GM21390 (cell line): ENCODE results near the gene RAB35.

ENCODE experiments used
- ATAC-seq: cut with Tn5 transposase; IDR thresholded peaks from one replicate; pipeline ENCODE4 v1.9.1; 2021; ENCODE audit not compliant: unreplicated experiment

RAB35 gene

DNA sequence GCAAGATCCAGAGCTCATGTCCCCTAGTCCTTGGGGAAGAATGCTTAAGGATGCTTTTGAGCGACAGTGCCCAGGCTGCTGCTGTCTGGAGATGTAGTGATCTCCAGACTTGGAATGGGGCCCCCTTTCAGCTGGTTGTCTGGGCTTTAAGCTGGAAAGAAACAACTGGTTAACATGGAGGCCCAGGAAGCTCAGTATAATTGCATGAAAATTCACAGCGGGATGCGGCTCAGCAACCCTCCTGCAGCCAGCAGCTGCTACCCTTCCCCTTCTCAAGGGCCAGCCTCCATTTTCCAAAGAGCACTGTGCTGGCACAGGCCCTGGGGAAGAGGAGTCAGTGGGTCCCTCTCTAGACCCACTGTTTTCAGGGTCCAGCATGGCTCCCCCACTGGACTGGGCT is 26.3 kb downstream of the RAB35 start:
- ATAC-seq: no peak

DNA sequence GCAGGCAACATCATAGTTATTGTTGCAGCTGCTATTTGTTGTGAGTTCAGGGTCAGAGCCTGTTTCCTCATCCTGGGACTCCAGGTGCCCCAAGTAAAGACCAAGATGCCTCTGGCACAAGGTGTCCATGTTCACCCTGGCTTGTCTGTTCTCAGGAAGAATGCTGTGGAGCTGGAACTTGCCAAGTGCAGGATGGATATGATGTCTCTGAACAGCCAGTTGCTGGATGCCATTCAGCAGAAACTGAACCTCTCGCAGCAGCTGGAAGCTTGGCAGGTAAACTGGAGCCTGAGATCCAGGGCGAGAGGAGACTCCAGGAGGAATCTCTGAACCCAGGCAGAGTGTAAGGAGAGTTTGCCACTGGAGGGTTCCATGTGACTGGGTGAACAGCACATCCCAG is 26.8 kb downstream of the RAB35 start:
- no peak for ATAC-seq

DNA sequence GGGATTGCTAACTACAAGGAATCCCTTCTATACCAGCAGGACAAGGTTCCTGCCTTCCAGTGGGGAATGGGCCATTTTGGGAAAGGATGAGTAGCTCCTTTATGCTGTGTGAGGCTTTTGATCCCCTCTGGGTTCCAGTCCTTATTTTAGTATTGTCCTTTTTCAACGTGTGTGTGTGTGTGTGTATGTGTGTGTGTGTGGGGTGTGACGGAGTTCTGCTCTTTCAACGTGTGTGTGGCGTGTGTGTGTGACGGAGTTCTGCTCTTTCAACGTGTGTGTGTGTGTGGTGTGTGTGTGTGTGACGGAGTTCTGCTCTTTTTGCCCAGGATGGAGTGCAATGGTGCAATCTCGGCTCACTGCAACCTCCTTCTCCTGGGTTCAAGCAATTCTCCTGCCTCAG is 27.4 kb downstream of the RAB35 start:
- no peak for ATAC-seq

DNA sequence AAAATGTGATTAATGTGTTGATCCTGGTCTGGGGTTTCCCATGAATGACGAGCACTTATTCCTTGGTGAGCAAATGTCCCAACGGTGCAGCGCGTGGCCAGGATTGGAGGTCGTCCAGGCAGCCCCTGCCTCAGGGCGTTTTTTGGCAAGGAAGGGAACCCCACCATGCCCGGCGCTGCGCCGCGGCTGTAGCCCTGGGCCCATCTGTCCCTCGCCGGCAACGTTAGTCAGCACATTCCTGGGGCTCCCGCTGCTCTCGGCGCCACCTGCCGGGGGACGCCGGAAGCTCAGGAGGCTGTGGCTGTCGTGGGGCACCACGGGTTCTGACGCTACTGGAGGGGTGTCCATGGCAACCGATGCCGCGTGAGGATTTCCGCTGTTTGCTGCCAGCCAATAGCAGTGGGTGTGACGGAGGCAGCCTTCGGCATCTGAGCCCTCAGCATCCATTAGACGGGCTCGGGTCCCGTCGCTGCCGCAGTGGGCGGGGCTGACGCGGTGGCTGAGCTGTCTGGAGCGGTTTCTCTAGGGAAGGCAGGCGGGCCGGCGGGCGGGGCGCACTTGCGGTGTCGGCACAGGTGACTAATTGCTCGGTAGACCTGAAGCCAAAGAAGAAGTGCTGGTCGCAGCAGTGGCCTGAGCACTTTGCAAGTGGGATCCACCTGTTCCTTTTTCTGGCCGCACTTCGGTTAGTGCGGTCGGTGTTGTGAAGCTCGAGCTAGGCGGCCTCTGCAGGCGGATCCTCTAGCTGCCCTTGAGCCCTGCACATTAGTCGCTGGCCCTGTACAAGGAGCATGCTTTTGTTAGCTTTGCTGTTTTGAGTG is 29.5 kb downstream of the RAB35 start:
- ATAC-seq: peak; percentile 96

DNA sequence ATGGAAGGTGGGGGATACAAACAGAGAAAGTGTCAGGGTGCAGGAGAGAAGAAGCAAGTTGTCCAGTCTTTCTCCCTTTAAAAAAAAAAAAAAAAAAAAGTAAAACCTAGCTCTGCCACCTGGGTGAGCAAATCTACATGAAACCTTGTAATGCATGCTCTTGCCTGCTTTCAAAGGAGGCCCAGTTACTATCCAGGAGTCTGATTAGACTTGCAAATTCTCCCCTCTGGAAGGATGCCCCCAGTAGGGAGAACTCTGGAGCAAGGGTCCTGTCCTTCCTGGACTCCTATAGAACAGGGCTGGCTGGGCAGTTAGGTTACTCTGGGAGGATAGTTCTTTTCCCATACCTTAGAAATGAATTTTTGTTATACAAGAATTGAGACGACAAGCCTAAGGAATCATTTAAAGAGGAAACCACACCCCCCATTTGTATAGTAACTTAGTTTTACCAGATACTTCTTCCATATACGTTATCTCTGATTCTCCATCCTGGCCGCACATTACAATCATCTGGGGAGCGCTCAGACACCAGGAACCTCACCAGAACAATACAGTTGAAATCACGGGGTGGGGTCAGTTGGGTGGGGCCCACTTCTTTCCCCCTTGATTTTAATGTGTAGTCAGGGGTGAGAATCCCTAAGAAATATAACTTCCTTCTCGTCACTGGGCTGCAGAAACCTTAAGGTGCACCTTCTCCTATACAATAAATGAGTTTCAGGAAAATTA is 30.5 kb downstream of the RAB35 start:
- no peak for ATAC-seq

DNA sequence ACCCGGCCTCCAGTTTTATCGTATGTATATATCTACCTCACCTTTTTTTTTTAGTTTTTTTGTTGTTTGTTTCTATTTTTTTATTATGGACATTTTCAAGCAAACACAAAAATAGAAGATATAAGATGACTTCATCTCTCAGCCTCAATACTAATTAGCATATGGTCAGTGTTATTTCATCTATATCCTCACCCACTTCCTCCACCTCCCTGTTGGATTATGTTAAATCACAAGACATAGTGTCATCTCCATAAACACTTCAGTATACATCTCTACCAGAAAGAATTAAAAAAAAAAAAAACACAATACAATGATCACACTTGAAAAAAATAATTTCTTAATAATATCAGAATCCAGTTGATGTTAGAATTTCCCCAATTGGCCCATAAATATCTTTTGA is 34.9 kb downstream of the RAB35 start:
- no peak for ATAC-seq

DNA sequence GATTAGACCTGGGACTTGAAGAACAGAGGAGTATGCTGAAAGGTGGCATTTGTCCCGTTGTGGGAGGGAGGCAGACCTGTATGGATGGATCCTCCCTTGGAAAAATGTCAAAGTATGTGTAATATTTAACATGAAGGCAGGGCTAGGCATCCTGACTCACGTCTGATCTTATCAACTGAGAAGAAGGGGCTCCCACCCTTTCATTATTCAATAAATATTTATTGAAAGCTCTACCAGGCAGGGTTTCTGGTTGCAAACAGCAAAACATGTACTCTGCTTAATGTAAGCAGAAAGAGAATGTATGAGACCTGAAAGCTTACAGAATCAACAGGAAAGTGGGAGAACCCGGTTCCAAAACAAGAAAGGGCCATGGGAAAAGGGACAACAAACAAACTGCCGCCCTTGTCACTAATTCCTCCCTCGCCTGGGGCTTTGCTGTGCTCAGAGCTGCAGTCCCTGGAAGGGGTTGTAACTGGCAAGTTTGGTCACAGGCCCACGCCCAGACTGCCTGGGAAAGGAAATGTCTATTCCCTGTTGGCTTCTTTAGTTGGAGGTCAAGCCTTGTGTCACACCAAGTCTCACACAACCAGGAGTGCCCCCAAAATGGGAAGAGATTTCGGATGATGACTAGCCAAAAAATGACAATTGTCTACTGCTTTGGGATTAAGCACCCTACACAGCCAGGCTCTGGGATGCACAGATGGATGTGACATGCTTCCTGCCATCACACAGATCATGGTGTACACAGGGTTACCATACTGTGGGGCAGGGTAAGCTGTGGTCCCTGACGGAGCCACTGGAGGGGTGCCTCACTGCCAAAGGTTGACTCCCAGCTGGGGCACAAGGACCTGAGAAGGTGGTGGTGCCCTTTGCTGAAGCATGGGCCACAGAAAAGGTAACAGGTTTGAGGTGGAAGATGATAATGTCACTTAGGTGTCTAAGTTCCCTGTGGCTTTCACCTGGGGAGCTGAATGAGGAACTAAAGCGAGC is 36.8 kb downstream of the RAB35 start:
- no peak for ATAC-seq

DNA sequence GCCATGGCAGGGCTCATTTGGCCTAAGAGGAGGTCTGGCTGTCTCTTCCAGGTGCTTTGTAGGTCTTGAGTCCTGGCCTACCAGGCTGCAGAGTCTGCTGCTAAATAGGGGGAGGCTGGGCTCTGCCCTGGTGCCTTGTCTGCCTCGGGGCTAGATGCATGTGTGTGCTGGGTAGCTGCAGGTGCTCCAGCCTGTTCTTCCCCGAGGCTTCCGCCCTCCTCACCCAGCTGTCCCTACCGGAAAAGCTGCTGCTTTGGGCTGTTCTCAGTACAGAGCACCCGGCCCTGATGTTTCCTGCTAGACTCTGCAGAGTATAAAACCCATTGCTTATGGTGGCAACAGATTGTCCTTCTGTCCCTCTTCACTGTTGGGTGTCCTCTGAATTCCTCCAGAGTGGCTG is 37.7 kb downstream of the RAB35 start:
- no peak for ATAC-seq

DNA sequence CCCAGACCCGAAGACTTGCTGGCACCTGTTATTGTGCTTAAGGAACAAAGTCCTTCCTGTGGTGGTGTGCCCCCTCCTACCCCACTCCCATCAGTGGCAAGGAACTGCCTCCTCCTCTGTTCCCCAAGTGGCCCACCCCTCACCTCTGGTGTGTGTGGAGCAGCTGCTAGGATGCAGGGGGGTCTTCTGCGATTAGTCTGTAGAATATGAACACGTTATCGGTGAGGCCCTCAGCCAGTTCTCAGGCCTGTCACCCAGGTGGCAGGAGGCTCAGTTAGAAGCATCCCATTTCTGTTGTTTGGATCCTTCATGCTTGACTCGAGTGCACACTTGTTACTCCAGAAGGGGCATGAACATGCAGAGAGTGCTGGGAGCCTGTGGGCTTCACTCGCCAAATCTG is 39.3 kb downstream of the RAB35 start:
- ATAC-seq: no peak

DNA sequence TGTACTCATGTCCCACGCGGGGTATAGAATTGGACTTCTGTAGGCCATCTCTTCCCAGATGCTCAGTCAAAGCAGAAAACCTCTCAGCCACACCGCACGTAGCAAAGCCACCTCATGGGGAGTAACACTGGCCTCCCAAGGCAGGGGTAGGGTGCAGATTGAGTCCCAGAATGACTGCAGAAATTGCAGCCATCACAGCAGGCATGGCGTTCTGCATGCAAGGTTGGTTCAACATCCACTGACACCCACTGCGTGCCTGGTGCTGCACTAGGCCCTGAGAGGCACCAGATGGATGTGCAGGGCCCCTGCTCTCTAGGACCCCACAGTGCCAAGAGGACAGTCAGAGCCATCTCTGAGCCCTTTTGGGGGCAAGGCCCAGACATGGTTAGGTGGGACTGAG is 39.9 kb downstream of the RAB35 start:
- ATAC-seq: no peak

DNA sequence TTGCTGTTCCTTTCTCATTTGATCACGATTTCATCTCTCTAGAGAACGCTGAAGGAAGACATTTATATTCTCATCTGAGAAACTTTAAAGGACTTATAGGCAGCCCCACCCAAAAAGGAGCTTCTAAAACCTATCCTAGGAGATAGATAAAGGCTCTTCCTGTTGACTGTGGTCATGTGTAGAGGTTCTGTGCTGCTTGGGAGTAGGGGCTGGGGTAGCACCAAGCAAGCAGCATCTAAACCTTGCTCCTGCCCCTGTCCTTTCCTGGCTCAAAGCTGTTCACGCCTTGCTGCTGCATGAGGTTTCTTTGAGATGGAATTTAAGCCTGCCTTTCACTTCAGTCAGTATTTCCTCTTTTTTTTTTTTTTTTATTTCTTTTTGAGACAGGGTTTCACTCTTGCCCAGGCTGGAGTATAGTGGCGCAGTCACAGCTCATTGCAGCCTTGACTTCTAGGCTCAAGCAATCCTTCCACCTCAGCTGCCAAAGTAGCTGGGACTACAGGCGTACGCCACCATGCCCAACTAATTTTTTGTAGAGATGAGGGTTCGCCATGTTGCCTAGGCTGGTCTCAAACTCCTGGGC is 41.4 kb downstream of the RAB35 start:
- ATAC-seq: no peak

DNA sequence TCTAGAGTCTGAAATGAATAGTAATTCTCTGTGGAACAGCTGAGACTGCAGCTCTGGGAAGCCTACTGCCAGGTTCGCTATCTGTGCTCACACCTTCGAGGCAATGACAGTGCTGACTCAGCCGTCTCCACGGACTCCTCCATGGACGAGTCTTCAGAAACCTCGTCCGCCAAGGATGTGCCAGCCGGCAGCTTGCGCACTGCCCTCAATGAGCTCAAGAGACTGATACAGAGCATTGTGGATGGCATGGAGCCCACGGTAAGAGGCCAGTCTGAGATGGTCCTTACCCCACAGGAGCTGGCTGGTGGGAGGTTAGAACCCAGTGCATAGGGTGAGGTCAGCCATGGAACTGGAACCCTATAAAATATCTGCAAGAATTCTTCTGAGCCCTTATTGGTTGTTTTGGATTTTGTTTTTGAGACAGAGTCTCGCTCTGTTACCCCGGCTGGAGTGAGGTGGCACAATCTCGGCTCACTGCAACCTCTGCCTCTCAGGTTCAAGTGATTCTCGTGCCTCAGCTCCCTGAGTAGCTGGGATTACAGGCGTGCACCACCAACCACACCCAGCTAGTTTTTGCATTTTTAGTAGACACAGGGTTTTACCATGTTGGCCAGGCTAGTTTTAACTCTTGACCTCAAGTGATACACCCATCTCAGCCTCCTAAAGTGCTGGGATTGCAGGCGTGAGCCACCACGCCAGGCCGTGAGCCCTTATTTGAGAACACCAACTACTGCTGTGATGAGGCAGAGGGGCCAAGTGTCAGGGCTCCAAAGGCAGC is 43.9 kb downstream of the RAB35 start:
- no peak for ATAC-seq

DNA sequence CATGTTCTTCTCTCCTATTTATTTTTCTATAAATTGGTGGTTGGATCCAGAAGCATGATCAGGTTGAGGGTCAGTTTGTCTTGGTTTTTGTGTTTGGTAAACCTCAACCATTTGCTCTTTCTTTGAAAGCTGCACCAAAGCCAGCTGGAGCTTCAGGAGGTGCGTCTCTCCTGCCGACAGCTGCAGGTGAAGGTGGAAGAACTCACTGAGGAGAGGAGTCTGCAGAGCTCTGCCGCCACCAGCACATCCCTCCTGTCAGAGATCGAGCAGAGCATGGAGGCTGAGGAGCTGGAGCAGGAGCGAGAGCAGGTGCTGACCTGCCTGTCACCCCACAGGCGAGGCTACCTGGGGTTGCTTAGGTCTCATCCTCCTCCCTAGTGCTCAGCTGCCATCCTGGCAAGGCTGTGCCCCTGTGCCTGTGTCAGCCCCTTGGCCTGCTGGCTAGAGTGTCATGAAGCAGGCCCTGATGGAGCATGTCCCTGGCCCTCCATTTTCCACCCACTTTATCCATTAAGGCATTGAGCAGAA is 45.0 kb downstream of the RAB35 start:
- ATAC-seq: no peak

DNA sequence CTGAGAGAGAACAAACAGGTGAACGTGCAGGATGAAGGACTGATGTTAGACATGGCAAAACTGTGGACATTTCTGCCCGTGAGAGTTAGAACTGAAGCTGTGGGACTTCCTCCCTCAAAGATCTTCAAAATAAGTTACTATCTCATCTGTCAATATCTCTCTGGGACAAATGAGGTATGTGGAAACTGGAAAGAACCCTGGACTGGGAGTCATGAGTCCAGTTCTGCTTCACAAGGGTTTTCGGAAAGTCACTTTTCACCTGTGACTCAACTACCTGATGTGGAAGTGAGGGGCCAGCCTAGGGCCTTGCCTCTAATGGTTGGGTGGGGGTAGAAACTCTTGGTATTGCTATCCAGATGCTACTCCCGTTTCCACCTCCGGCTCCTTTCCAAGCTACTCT is 47.3 kb downstream of the RAB35 start:
- no peak for ATAC-seq

DNA sequence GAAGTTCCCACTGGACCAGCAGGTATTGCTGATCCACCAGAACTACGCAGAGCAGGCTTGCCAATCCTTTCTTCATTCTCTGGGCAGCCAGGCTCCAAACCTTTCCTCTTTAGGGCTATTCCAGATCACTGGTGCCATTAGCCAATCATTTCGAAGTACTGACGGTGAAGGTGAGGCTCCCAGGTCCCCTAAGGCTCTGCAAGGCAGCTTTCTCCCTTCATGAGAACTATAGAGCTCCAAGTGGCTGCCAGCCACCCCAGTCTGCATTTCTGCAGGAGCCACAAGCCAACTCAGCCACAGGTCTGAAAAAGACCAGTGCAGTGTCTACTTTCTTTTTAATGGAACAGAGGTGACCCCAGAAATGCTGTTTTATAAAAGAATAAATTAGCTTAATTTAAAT is 48.7 kb downstream of the RAB35 start:
- no peak for ATAC-seq

DNA sequence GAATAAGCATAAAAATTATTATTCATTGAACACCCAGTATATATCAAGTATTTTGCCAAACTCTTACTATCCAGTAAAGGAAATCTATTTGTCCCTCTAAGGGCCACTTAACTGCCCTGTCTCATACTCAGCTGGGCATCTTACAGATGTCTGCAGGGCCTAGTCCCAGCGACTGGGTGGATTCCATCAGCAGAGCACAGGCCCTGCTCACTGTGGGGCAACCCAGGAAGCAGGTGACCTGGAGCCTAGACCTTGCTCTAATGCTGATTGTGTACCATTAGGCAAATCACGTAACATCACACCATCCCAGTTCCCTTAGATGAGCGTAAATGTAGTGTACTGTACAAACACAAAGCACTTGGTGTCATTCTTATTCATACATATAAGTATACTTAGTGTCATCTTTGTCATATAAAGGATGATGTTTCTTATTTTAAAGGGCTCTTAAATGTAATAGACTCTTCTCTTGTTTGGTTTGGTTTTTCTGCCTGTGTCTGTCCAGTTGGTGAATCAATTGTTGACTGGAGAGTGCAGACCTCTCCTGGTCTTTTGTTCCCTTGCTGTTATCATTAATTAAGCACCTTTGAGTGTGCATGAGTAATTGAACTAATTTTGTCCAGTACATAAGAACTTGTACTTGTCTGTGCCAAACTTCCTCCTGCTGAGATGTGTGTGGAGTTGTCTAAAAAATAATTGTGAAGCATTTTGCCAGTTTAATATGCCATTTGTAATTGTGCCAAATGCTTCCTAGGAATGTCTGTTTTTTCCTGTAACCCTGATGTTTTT is 49.3 kb downstream of the RAB35 start:
- ATAC-seq: no peak

DNA sequence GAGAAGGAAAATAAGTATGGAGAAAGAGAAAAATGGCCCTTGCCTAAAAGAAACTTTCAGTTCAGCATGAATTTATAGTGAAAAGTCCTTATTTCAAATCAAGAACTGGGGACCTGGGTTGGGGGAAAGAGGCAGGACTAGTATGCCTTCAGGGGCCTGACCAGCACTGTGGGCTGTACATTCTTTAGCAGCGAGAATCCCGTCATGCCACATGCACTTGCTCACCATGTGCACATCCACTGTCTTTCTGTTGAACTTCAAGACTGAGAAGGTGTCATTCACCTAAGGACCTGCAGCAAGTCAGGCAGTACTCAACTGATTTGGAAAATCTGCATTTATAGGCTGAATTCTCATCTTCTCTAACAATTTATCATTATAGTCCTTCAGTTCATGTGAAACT is 50.2 kb downstream of the RAB35 start:
- ATAC-seq: no peak

DNA sequence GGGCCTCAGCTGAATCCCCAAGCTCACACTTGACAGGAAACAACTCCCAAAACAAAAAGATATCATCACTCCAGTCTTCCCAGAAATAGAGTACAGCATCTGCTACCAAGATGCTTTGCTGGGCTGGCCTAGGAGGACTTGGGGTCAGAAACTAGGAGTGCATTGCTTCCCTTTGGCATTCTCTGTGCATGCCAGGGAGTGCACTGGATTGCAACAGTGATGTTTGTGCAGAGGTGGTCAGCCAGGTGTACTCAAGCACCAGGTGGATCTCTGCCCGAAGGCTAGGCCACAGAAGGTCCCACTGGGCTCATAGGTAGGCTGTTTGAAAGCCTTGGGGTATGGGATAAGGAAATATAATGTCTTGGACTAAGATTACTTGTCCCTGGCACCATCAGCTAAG is 51.1 kb downstream of the RAB35 start:
- no peak for ATAC-seq
